K562 (cell line): ENCODE measurements around the gene CCDC73. TPM values are rescaled to one million over a fixed set of nuclear protein-coding genes. Genes with fewer than 3 reads are reported as not detected.
A peak's percentile ranks its signal among the peaks of the same experiment; 100 is the strongest.

Experiments
- ATAC-seq: fragments of 200-7000 bp; cut with Tn5 transposase; 3 replicates; pipeline ENCODE4 v1.9.1; 2020; ENCODE audit warnings: moderate library complexity
- BruUV-seq: library from RNA; stranded (reverse); fragments of 400-500 nt; replicated peaks from 2 replicates; lab custom pipeline; 2021; lab: Mats Ljungman, UMichigan
- CTCF ChIA-PET: fragments of 300-600 bp; formaldehyde crosslinking; extraction: SDS; loops from one replicate; lab custom pipeline; 2021; ENCODE audit warnings: low intra/inter-chr PET ratio; lab: Yijun Ruan, JAX
- POLR2A ChIA-PET: fragments of 300-600, 350-650 bp; sonication (Branson Sonifier 250); formaldehyde crosslinking; extraction: SDS; loops from one replicate; lab custom pipeline; 2021; ENCODE audit warnings: antibody characterized with exemption, inconsistent platforms; lab: Yijun Ruan, JAX
- DNase-seq, 4 experiments: peaks; one replicate each; pipeline versions ENCODE4 v3.0.0 to v3.0.0-alpha.2; 2011 to 2018; ENCODE audit warnings: low spot score in 3 of 4, mixed read lengths in 3 of 4; ENCODE audit errors: extremely low read depth in 1 of 4
- FAIRE-seq: peaks from 2 replicates; lab custom pipeline; 2011; peaks lifted over from hg19 to GRCh38; lab: Jason Lieb, UNC
- H2AFZ ChIP-seq: 2 replicates; pipeline ENCODE4 v1.6.0; 2011; ENCODE audit warnings: low read depth, low read length, control low read depth, inconsistent platforms
- H3K27ac ChIP-seq: fragments of 200-600 bp; 3 replicates; pipeline ENCODE4 v1.8.0; 2011; ENCODE audit warnings: low read depth, mild to moderate bottlenecking, control low read depth, inconsistent platforms, low read length, moderate library complexity, mixed read lengths; ENCODE audit errors: extremely low read depth
- H3K27me3 ChIP-seq, 2 experiments: fragments of 300-600 bp in 1 of 2; 2 replicates in 1 of 2; 3 replicates in 1 of 2; pipeline versions ENCODE4 v1.6.0 to v1.8.0; 2011; ENCODE audit warnings: inconsistent platforms in 2 of 2, low read length in 2 of 2, mild to moderate bottlenecking in 1 of 2, mixed read lengths in 1 of 2, moderate library complexity in 1 of 2; ENCODE audit not compliant: control insufficient read depth in 2 of 2, insufficient read depth in 2 of 2
- H3K36me3 ChIP-seq: fragments of 300-600 bp; 3 replicates; pipeline ENCODE4 v1.8.0; 2011; ENCODE audit warnings: mild to moderate bottlenecking, low read length, inconsistent platforms; ENCODE audit not compliant: control insufficient read depth, insufficient read depth
- H3K4me1 ChIP-seq, 2 experiments: fragments of 200-600 bp in 1 of 2; replicated peaks in 1 of 2; 2 replicates in 1 of 2; 3 replicates in 1 of 2; pipeline versions ENCODE4 v1.5.1 to v1.8.0; 2011; ENCODE audit warnings: inconsistent platforms in 2 of 2, low read length in 2 of 2, mild to moderate bottlenecking in 1 of 2, mixed read lengths in 1 of 2, moderate library complexity in 1 of 2; ENCODE audit not compliant: control insufficient read depth in 2 of 2, insufficient read depth in 2 of 2
- H3K4me2 ChIP-seq: 2 replicates; pipeline ENCODE4 v1.6.1; 2011; ENCODE audit warnings: low read length, control low read depth, inconsistent platforms, mixed read lengths; ENCODE audit not compliant: insufficient read depth
- H3K4me3 ChIP-seq: fragments of 200-600 bp; sonication (generic), shearing (Covaris generic); 2 replicates; pipeline ENCODE4 v1.5.1; 2016; ENCODE audit warnings: control low read depth, inconsistent platforms
- H3K79me2 ChIP-seq: fragments of 200-600 bp; 3 replicates; pipeline ENCODE4 v1.8.0; 2011; ENCODE audit warnings: low read length, inconsistent platforms; ENCODE audit not compliant: control insufficient read depth, insufficient read depth
- H3K9ac ChIP-seq, 2 experiments: 2 replicates each; pipeline versions ENCODE4 v1.6.0 to v1.6.1; 2011; ENCODE audit warnings: low read depth in 2 of 2, low read length in 2 of 2, control low read depth in 1 of 2, inconsistent platforms in 1 of 2, mild to moderate bottlenecking in 1 of 2, mixed read lengths in 1 of 2; ENCODE audit not compliant: insufficient read depth in 1 of 2
- H3K9me1 ChIP-seq: one replicate; pipeline ENCODE4 v1.6.0; 2011; ENCODE audit warnings: inconsistent platforms, mild to moderate bottlenecking, low read length, moderate library complexity; ENCODE audit not compliant: control insufficient read depth, insufficient read depth
- H3K9me3 ChIP-seq: replicated peaks from 2 replicates; pipeline ENCODE4 v1.5.1; 2011; ENCODE audit warnings: low read depth, low read length, inconsistent platforms; ENCODE audit not compliant: control insufficient read depth, insufficient read depth
- H4K20me1 ChIP-seq: replicated peaks from 2 replicates; pipeline ENCODE4 v1.6.1; 2011; ENCODE audit warnings: low read length, inconsistent platforms, mixed read lengths; ENCODE audit not compliant: control insufficient read depth, insufficient read depth
- E2F1 ChIP-seq: sonication (generic); formaldehyde crosslinking; IDR thresholded peaks from 2 replicates; pipeline ENCODE4 v1.8.1; 2023; ENCODE audit warnings: mild to moderate bottlenecking, missing genetic modification reagents, moderate library complexity
- GMEB1 ChIP-seq: fragments of 250-450 bp; sonication (Bioruptor Pico); IDR thresholded peaks from 2 replicates; pipeline ENCODE4 v1.4.0; 2020; ENCODE audit warnings: mild to moderate bottlenecking
- IFI16 ChIP-seq: fragments of 250-450 bp; sonication (Bioruptor Pico); IDR thresholded peaks from 2 replicates; pipeline ENCODE4 v2.1.2; 2022; ENCODE audit warnings: mild to moderate bottlenecking, inconsistent platforms
- MCM5 ChIP-seq: fragments of 450-650 bp; IDR thresholded peaks from 2 replicates; pipeline ENCODE4 v1.6.1; 2016; ENCODE audit warnings: low read depth
- MLLT1 ChIP-seq, 2 experiments: fragments of 450-650 bp; IDR thresholded peaks; 2 replicates each; pipeline ENCODE4 v1.6.1; 2016
- RCOR1 ChIP-seq, 2 experiments: IDR thresholded peaks; 2 replicates each; pipeline ENCODE4 v1.6.1; 2012; ENCODE audit warnings: low read depth in 2 of 2, low read length in 2 of 2, borderline replicate concordance in 1 of 2, improper control_type of control experiment in 1 of 2
- ZNF23 ChIP-seq: fragments of 250-450 bp; sonication (Bioruptor Pico); IDR thresholded peaks from 2 replicates; pipeline ENCODE4 v1.4.0; 2020; ENCODE audit warnings: mild to moderate bottlenecking
- ZNF780A ChIP-seq: fragments of 250-450 bp; sonication (Bioruptor Pico); IDR thresholded peaks from 2 replicates; pipeline ENCODE4 v1.5.0; 2021; ENCODE audit warnings: mild to moderate bottlenecking
- WGBS: fragments of 100-300 bp; shearing (Covaris generic); methylation state at CpG from one replicate; pipeline ENCODE4 v1.1.6; 2016; ENCODE audit warnings: low coverage, mixed read lengths; ENCODE audit not compliant: insufficient coverage; ENCODE audit errors: missing lambda C conversion rate; 5-methylcytosine and 5-hydroxymethylcytosine counted together
- in situ Hi-C: fragments of 300-500 bp; cut with MboI; formaldehyde crosslinking; loops from 4 replicates; pipeline ENCODE4 v1.15.0; 2018; ENCODE audit warnings: inconsistent platforms, mixed read lengths
- intact Hi-C: fragments of 100-400 bp; cut with micrococcal nuclease; formaldehyde crosslinking; loops from 2 replicates; pipeline ENCODE4 v1.14.2; 2022
- polyA plus RNA-seq, 8 experiments: library from polyadenylated mRNA; depleted of rRNA in 4 of 8; stranded (reverse) in 5 of 8; unstranded in 3 of 8; fragments of >200 nt; fragmentation: Nextera tagmentation in 2 of 8; fragmentation: Illumina TruSeq in 1 of 8; extraction: Ambion mirVana in 2 of 8; extraction: Trizol in 1 of 8; gene quantifications; 2 replicates each; pipeline versions ENCODE4 v1.2.1 to v1.2.3, GENCODE V29; 2011 to 2014; ENCODE audit warnings: inconsistent platforms in 1 of 8, missing spikeins in 1 of 8
- total RNA-seq, 7 experiments: library from RNA; depleted of rRNA in 6 of 7; stranded (reverse); fragments of >200 nt in 6 of 7; fragmentation: Illumina TruSeq in 2 of 7; extraction: Trizol in 2 of 7; gene quantifications; 2 replicates each; pipeline versions ENCODE4 v1.2.1 to v1.2.3, GENCODE V29; 2011 to 2021; ENCODE audit warnings: low replicate concordance in 1 of 7

The CCDC73 gene
- total and polyA plus RNA-seq, 9 of the 15 experiments (the other 6 are each of a cell fraction or from before 2014, with no cell fraction given), result 0.20 to 0.21 TPM; not detected in 7

GRCh38 chr11:32659672-32660071 is 134.8 kb downstream of the CCDC73 start:
- ChIA-PET POLR2A (no interaction called here), CTCF (no interaction called here)
- FAIRE-seq (no peak), DNase-seq (peak in 2 of 4 experiments; percentile 10), ATAC-seq (peak; percentile 50; the same call in 2 of the 3 replicates)
- no peak for TF ChIP-seq ZNF780A
- TF ChIP-seq GMEB1, result no peak
- no peak for TF ChIP-seq ZNF23 (CRISPR knock-in tag)
- no peak for TF ChIP-seq MCM5
- no peak for TF ChIP-seq IFI16 (CRISPR knock-in tag)
- no peak for TF ChIP-seq RCOR1 (IDR thresholded peaks at IDR 0.05; ENCODE audit: borderline replicate concordance in 1 of 2, low read depth in 2 of 2, low read length in 2 of 2)
- no peak for TF ChIP-seq MLLT1 (IDR thresholded peaks at IDR 0.05)
- TF ChIP-seq E2F1 (CRISPR knock-in tag), result no peak
- no peaks in the 10 kb centered on the region for H3K9me3 ChIP-seq
- H3K27me3 ChIP-seq, result peaks cover 4 to 5% of the 10 kb centered on the region in 2 experiments; a peak in 3 of 5 replicates
- BruUV-seq, result no TSS peak
- H3K9me1 ChIP-seq, result no peaks in the 10 kb centered on the region
- WGBS, result 0% methylated on average over 2 of the region's 2 CpGs
- H3K4me1 ChIP-seq, result no peaks in the 10 kb centered on the region
- no peak overlapping the region for H3K27ac ChIP-seq
- H3K36me3 ChIP-seq, result no peaks in the 10 kb centered on the region
- no peak overlapping the region for H2AFZ ChIP-seq
- H3K79me2 ChIP-seq, result no peaks in the 10 kb centered on the region
- no peak overlapping the region for H3K4me2 ChIP-seq
- in situ Hi-C loops (no loop called here), intact Hi-C loops (no loop called here)
- no peak overlapping the region for H3K4me3 ChIP-seq
- H3K9ac ChIP-seq, result no peak overlapping the region
- H4K20me1 ChIP-seq, result no peaks in the 10 kb centered on the region
